ENCODE results near the gene CHST3.

CHST3 gene

GRCh38 chr10:72035252-72035887, 71.2 kb downstream of the CHST3 start:
- no peak for TF ChIP-seq CTCF (IDR thresholded peaks at IDR 0.05; ENCODE audit: insufficient read depth, low read length, missing control alignments)
- no peak overlapping the region for H3K4me3 ChIP-seq (ENCODE audit: low read depth, low read length)
- DNase-seq (ENCODE audit: low read depth, low spot score): no peak
- ChIA-PET POLR2A (no interaction called here), CTCF (interaction anchor here (1.0 to 2.0 kb wide), 4 partner anchors 10 to 79 kb away, joined by 3 to 22 read pairs (median 6); no protein-coding TSS in a partner anchor)

- CTCF ChIA-PET: interaction anchor here (1.0 to 3.8 kb wide), 3 partner anchors 12 to 82 kb away, joined by 3 to 49 read pairs (median 4); no protein-coding TSS in a partner anchor
- no peak for TF ChIP-seq CTCF (IDR thresholded peaks at IDR 0.05; ENCODE audit: insufficient read depth, low read length, missing control alignments)
- H3K4me3 ChIP-seq (ENCODE audit: low read depth, low read length): no peak overlapping the region
- DNase-seq (ENCODE audit: low read depth, low spot score): no peak
- POLR2A ChIA-PET: no interaction called here
Observed at GRCh38 chr10:72037266-72037665, 73.1 kb downstream of the CHST3 start.

GRCh38 chr10:72037811-72038210, 73.6 kb downstream of the CHST3 start:
- no peak for DNase-seq (ENCODE audit: low read depth, low spot score)
- H3K4me3 ChIP-seq (ENCODE audit: low read depth, low read length): no peak overlapping the region
- ChIA-PET CTCF (interaction anchor here (1.0 to 3.8 kb wide), 4 partner anchors 11 to 141 kb away, joined by 3 to 49 read pairs (median 12); no protein-coding TSS in a partner anchor), POLR2A (no interaction called here)
- no peak for TF ChIP-seq CTCF (IDR thresholded peaks at IDR 0.05; ENCODE audit: insufficient read depth, low read length, missing control alignments)

- CTCF ChIA-PET: interaction anchor here (0.6 to 3.8 kb wide), 6 partner anchors 10 to 142 kb away, joined by 3 to 49 read pairs (median 4); no protein-coding TSS in a partner anchor
- no peak for DNase-seq (ENCODE audit: low read depth, low spot score)
- H3K4me3 ChIP-seq (ENCODE audit: low read depth, low read length): no peak overlapping the region
- POLR2A ChIA-PET: no interaction called here
- TF ChIP-seq CTCF (IDR thresholded peaks at IDR 0.05; ENCODE audit: insufficient read depth, low read length, missing control alignments): no peak
Observed at GRCh38 chr10:72038458-72039001, 74.3 kb downstream of the CHST3 start.

GRCh38 chr10:72039377-72039776, 75.2 kb downstream of the CHST3 start:
- ChIA-PET CTCF (interaction anchor here (0.6 to 3.8 kb wide), 6 partner anchors 9 to 142 kb away, joined by 3 to 49 read pairs (median 3); no protein-coding TSS in a partner anchor), POLR2A (no interaction called here)
- DNase-seq (ENCODE audit: low read depth, low spot score): no peak
- H3K4me3 ChIP-seq (ENCODE audit: low read depth, low read length): no peak overlapping the region
- no peak for TF ChIP-seq CTCF (IDR thresholded peaks at IDR 0.05; ENCODE audit: insufficient read depth, low read length, missing control alignments)

GRCh38 chr10:72041491-72041890, 77.3 kb downstream of the CHST3 start:
- ChIA-PET POLR2A (no interaction called here), CTCF (interaction anchor here (0.9 to 4.5 kb wide), 4 partner anchors 10 to 145 kb away, joined by 3 to 43 read pairs (median 4); no protein-coding TSS in a partner anchor)
- TF ChIP-seq CTCF (IDR thresholded peaks at IDR 0.05; ENCODE audit: insufficient read depth, low read length, missing control alignments): no peak
- no peak for DNase-seq (ENCODE audit: low read depth, low spot score)
- no peak overlapping the region for H3K4me3 ChIP-seq (ENCODE audit: low read depth, low read length)
